Effector memory CD8-positive, alpha-beta T cell (primary cell): ENCODE measurements around the gene TRIM44.
"Not testable (repeated sequence)": the region's sequence is repeated elsewhere in the genome, so short reads cannot be mapped to it uniquely, and the experiment has no call there.

ENCODE experiments used
- ATAC-seq: fragments of 150-1000 bp; cut with Tn5 transposase; replicated peaks from 2 replicates; pipeline ENCODE4 v1.10.0; 2021; ENCODE audit warnings: mild to moderate bottlenecking, moderate library complexity
- DNase-seq, 3 experiments: peaks; one replicate each; pipeline ENCODE4 v3.0.0; 2021
- H3K27ac Mint-ChIP-seq, 2 donors: one replicate each; pipeline ENCODE4 v1.8.0; 2022; ENCODE audit warnings: mild to moderate bottlenecking in 2 of 2, mixed read lengths in 2 of 2, moderate library complexity in 2 of 2
- H3K27me3 Mint-ChIP-seq, 2 donors: one replicate each; pipeline ENCODE4 v1.8.0; 2022; ENCODE audit warnings: mixed read lengths in 2 of 2
- H3K36me3 Mint-ChIP-seq: one replicate; pipeline ENCODE4 v1.8.0; 2022; ENCODE audit warnings: mild to moderate bottlenecking, moderate library complexity, mixed read lengths; ENCODE audit not compliant: insufficient read depth
- H3K4me1 Mint-ChIP-seq, 2 donors: one replicate each; pipeline ENCODE4 v1.8.0; 2022; ENCODE audit warnings: low read depth in 2 of 2, mixed read lengths in 2 of 2
- H3K4me3 Mint-ChIP-seq, 2 donors: one replicate each; pipeline ENCODE4 v1.8.0; 2022; ENCODE audit warnings: mild to moderate bottlenecking in 2 of 2, mixed read lengths in 2 of 2, moderate library complexity in 2 of 2
- H3K9me3 Mint-ChIP-seq, 2 donors: one replicate each; pipeline ENCODE4 v1.8.0; 2022; ENCODE audit warnings: mixed read lengths in 2 of 2

Gene TRIM44

GRCh38 chr11:35746356-35747153 is 84.0 kb downstream of the TRIM44 start:
- H3K4me1 Mint-ChIP-seq = peaks cover 2 to 7% of the 10 kb centered on the region in 2 donors
- H3K27me3 Mint-ChIP-seq = no peaks in the 10 kb centered on the region
- ATAC-seq = no peak
- H3K4me3 Mint-ChIP-seq = no peak overlapping the region
- no peak for DNase-seq
- H3K9me3 Mint-ChIP-seq = no peaks in the 10 kb centered on the region
- no peak overlapping the region for H3K27ac Mint-ChIP-seq
- H3K36me3 Mint-ChIP-seq = no peaks in the 10 kb centered on the region

GRCh38 chr11:35747668-35748067 is 85.1 kb downstream of the TRIM44 start:
- Mint-ChIP-seq H3K4me3 (no peak overlapping the region), H3K27ac (no peak overlapping the region), H3K4me1 (peaks cover 5 to 7% of the 10 kb centered on the region in 2 donors), H3K9me3 (no peaks in the 10 kb centered on the region), H3K36me3 (no peaks in the 10 kb centered on the region), H3K27me3 (no peaks in the 10 kb centered on the region)
- ATAC-seq (no peak), DNase-seq (no peak)

GRCh38 chr11:35748644-35749043 is 86.1 kb downstream of the TRIM44 start:
- Mint-ChIP-seq H3K4me3 (no peak overlapping the region), H3K9me3 (no peaks in the 10 kb centered on the region), H3K27me3 (no peaks in the 10 kb centered on the region), H3K36me3 (no peaks in the 10 kb centered on the region), H3K27ac (no peak overlapping the region), H3K4me1 (peaks cover 5 to 7% of the 10 kb centered on the region in 2 donors)
- no peak for DNase-seq
- no peak for ATAC-seq

GRCh38 chr11:35750315-35750714 is 87.7 kb downstream of the TRIM44 start:
- H3K4me1 Mint-ChIP-seq = peaks cover 1 to 4% of the 10 kb centered on the region in 2 donors
- H3K36me3 Mint-ChIP-seq = no peaks in the 10 kb centered on the region
- no peak overlapping the region for H3K4me3 Mint-ChIP-seq
- H3K27me3 Mint-ChIP-seq = no peaks in the 10 kb centered on the region
- ATAC-seq (no peak), DNase-seq (no peak)
- H3K9me3 Mint-ChIP-seq = no peaks in the 10 kb centered on the region
- H3K27ac Mint-ChIP-seq = no peak overlapping the region

- Mint-ChIP-seq H3K36me3 (no peaks in the 10 kb centered on the region), H3K4me1 (peaks cover 0 to 3% of the 10 kb centered on the region in 2 donors), H3K27ac (no peak overlapping the region), H3K4me3 (no peak overlapping the region), H3K9me3 (no peaks in the 10 kb centered on the region), H3K27me3 (no peaks in the 10 kb centered on the region)
- ATAC-seq = no peak
- no peak for DNase-seq
Observed at GRCh38 chr11:35750981-35751663, 88.5 kb downstream of the TRIM44 start.

- H3K4me3 Mint-ChIP-seq = no peak overlapping the region
- ATAC-seq (no peak), DNase-seq (no peak)
- H3K4me1 Mint-ChIP-seq = peaks cover 0 to 3% of the 10 kb centered on the region in 2 donors
- H3K27ac Mint-ChIP-seq = no peak overlapping the region
- no peaks in the 10 kb centered on the region for H3K9me3 Mint-ChIP-seq
- H3K36me3 Mint-ChIP-seq = no peaks in the 10 kb centered on the region
- no peaks in the 10 kb centered on the region for H3K27me3 Mint-ChIP-seq
Observed at GRCh38 chr11:35751664-35752061, 89.1 kb downstream of the TRIM44 start.

- H3K4me3 Mint-ChIP-seq = no peak overlapping the region
- ATAC-seq (no peak), DNase-seq (no peak)
- H3K9me3 Mint-ChIP-seq = no peaks in the 10 kb centered on the region
- H3K27me3 Mint-ChIP-seq = no peaks in the 10 kb centered on the region
- H3K36me3 Mint-ChIP-seq = peaks cover 2% of the 10 kb centered on the region
- peaks cover 3% of the 10 kb centered on the region in 2 donors for H3K4me1 Mint-ChIP-seq
- H3K27ac Mint-ChIP-seq = no peak overlapping the region
Observed at GRCh38 chr11:35752115-35752514, 89.5 kb downstream of the TRIM44 start.

GRCh38 chr11:35753573-35753972 is 91.0 kb downstream of the TRIM44 start:
- not testable (repeated sequence) for H3K36me3 Mint-ChIP-seq, H3K9me3 Mint-ChIP-seq, ATAC-seq, DNase-seq, H3K4me3 Mint-ChIP-seq, H3K27ac Mint-ChIP-seq, H3K27me3 Mint-ChIP-seq
- peaks cover 7 to 15% of the 10 kb centered on the region in 2 donors for H3K4me1 Mint-ChIP-seq

- not testable (repeated sequence) for H3K9me3 Mint-ChIP-seq, H3K4me3 Mint-ChIP-seq, H3K27me3 Mint-ChIP-seq, ATAC-seq, H3K36me3 Mint-ChIP-seq, DNase-seq, H3K27ac Mint-ChIP-seq
- H3K4me1 Mint-ChIP-seq = peaks cover 18 to 40% of the 10 kb centered on the region in 2 donors
Observed at GRCh38 chr11:35759951-35760350, 97.4 kb downstream of the TRIM44 start.

GRCh38 chr11:35761899-35762298 is 99.3 kb downstream of the TRIM44 start:
- Mint-ChIP-seq H3K4me3 (no peak overlapping the region), H3K27ac (peak overlapping the region in 1 of 2 donors; percentile 56), H3K27me3 (no peaks in the 10 kb centered on the region), H3K9me3 (no peaks in the 10 kb centered on the region), H3K36me3 (peaks cover 4% of the 10 kb centered on the region), H3K4me1 (peaks cover 18 to 49% of the 10 kb centered on the region in 2 donors)
- DNase-seq (no peak), ATAC-seq (no peak)

GRCh38 chr11:35763301-35763700 is 100.7 kb downstream of the TRIM44 start:
- Mint-ChIP-seq H3K4me3 (no peak overlapping the region), H3K9me3 (no peaks in the 10 kb centered on the region), H3K4me1 (peaks cover 13 to 41% of the 10 kb centered on the region in 2 donors), H3K27me3 (no peaks in the 10 kb centered on the region), H3K27ac (peak overlapping the region in 1 of 2 donors; percentile 16), H3K36me3 (peaks cover 5% of the 10 kb centered on the region)
- no peak for ATAC-seq
- DNase-seq = no peak

GRCh38 chr11:35763765-35764164 is 101.2 kb downstream of the TRIM44 start:
- ATAC-seq (no peak), DNase-seq (no peak)
- peaks cover 5% of the 10 kb centered on the region for H3K36me3 Mint-ChIP-seq
- peaks cover 13 to 43% of the 10 kb centered on the region in 2 donors for H3K4me1 Mint-ChIP-seq
- no peak overlapping the region for H3K4me3 Mint-ChIP-seq
- no peaks in the 10 kb centered on the region for H3K27me3 Mint-ChIP-seq
- no peak overlapping the region for H3K27ac Mint-ChIP-seq
- H3K9me3 Mint-ChIP-seq = no peaks in the 10 kb centered on the region

GRCh38 chr11:35764417-35764816 is 101.8 kb downstream of the TRIM44 start:
- Mint-ChIP-seq H3K36me3 (peaks cover 5% of the 10 kb centered on the region), H3K9me3 (no peaks in the 10 kb centered on the region), H3K4me3 (no peak overlapping the region), H3K4me1 (peaks cover 14 to 39% of the 10 kb centered on the region in 2 donors), H3K27me3 (no peaks in the 10 kb centered on the region), H3K27ac (no peak overlapping the region)
- no peak for DNase-seq
- no peak for ATAC-seq

GRCh38 chr11:35765211-35765610 is 102.6 kb downstream of the TRIM44 start:
- DNase-seq (no peak), ATAC-seq (no peak)
- no peaks in the 10 kb centered on the region for H3K27me3 Mint-ChIP-seq
- H3K4me1 Mint-ChIP-seq = peaks cover 13 to 39% of the 10 kb centered on the region in 2 donors
- H3K27ac Mint-ChIP-seq = no peak overlapping the region
- H3K36me3 Mint-ChIP-seq = peaks cover 5% of the 10 kb centered on the region
- no peak overlapping the region for H3K4me3 Mint-ChIP-seq
- H3K9me3 Mint-ChIP-seq = no peaks in the 10 kb centered on the region
